DMS79 (cell line): ENCODE data around the gene PTBP3.

ENCODE experiments used
- DNase-seq: peaks from one replicate; lab custom pipeline; 2025; lab: John Stamatoyannopoulos, UW

The PTBP3 gene

GRCh38 chr9:112168197-112168596 lies 165.2 kb downstream of the PTBP3 start:
- DNase-seq, result no peak
